Heart right ventricle (tissue), 16 donors: ENCODE results near the gene ZBTB25. TPM values are rescaled to one million over a fixed set of nuclear protein-coding genes. Genes with fewer than 3 reads are reported as not detected.

Source experiments
- ATAC-seq, 8 donors: fragments of 200-7000 bp; cut with Tn5 transposase; one replicate each; pipeline ENCODE4 v1.9.1; 2020; ENCODE audit warnings: mild to moderate bottlenecking in 8 of 8, moderate library complexity in 8 of 8, moderate number of reproducible peaks in 1 of 8
- DNase-seq, 2 donors: peaks; one replicate each; pipeline ENCODE4 v3.0.0-alpha.2; 2020
- H3K27ac ChIP-seq, 10 donors: fragments of 200-600 bp; sonication (generic) in 2 of 10; one replicate each; pipeline versions ENCODE4 v1.5.0 to v1.8.0; 2020 to 2022; ENCODE audit warnings: mild to moderate bottlenecking in 3 of 10
- H3K27me3 ChIP-seq, 7 donors: fragments of 200-600 bp; one replicate each; pipeline ENCODE4 v1.8.0; 2021 to 2022; ENCODE audit warnings: mild to moderate bottlenecking in 2 of 7
- H3K36me3 ChIP-seq, 9 donors: fragments of 200-600 bp; sonication (generic) in 1 of 9; one replicate each; pipeline versions ENCODE4 v1.5.0 to v1.8.0; 2020 to 2022; ENCODE audit warnings: mild to moderate bottlenecking in 2 of 9
- H3K4me1 ChIP-seq, 9 donors: fragments of 200-600 bp; sonication (generic) in 1 of 9; one replicate each; pipeline versions ENCODE4 v1.5.0 to v1.8.0; 2020 to 2022; ENCODE audit warnings: mild to moderate bottlenecking in 4 of 9
- H3K4me3 ChIP-seq, 10 donors: fragments of 200-600 bp; sonication (generic) in 2 of 10; one replicate each; pipeline versions ENCODE4 v1.5.0 to v1.8.0; 2020 to 2022; ENCODE audit warnings: mild to moderate bottlenecking in 7 of 10, moderate library complexity in 2 of 10
- H3K9me3 ChIP-seq, 11 donors: fragments of 200-600 bp in 10 of 11; sonication (generic) in 2 of 11; one replicate each; pipeline versions ENCODE4 v1.5.0 to v1.8.0; 2013 to 2022; ENCODE audit warnings: mild to moderate bottlenecking in 2 of 11, control low read depth in 1 of 11, moderate library complexity in 1 of 11
- CTCF ChIP-seq, 9 donors: fragments of 200-600 bp; sonication (generic) in 2 of 9; IDR thresholded peaks; one replicate each; pipeline versions ENCODE4 v1.5.0 to v1.8.0; 2021 to 2022; ENCODE audit warnings: antibody characterized with exemption in 9 of 9, mild to moderate bottlenecking in 5 of 9, moderate library complexity in 1 of 9
- WGBS, 2 donors: extraction: QIAGEN DNeasy Blood & Tissue Kit; methylation state at CpG; one replicate each; pipeline ENCODE4 v1.1.7; 2013; ENCODE audit warnings: inconsistent platforms in 1 of 2; 5-methylcytosine and 5-hydroxymethylcytosine counted together
- intact Hi-C, 10 donors: fragments of 100-400 bp; cut with DNase I; formaldehyde crosslinking; loops; one replicate each; pipeline versions ENCODE4 v1.11.1 to v1.14.2; 2022
- polyA plus RNA-seq, 2 donors: library from polyadenylated mRNA; stranded (reverse); fragments of 200-250 nt; gene quantifications; one replicate each; pipeline ENCODE4 v1.2.3, GENCODE V29; 2013
- total RNA-seq, 10 donors: library from RNA; stranded (reverse); fragmentation: NEBNext Ultra II Directional in 3 of 10; extraction: Animal tissue kit (Norgen Biotek cat#: 25700) in 3 of 10; gene quantifications; one replicate each; pipeline versions ENCODE4 v1.2.1 to v1.2.4, GENCODE V29; 2021 to 2023
- donor health status: Arrhythmogenic right ventricular cardiomyopathy.
- donor health status: ischemic (EF 13 %, LVEDD 7.1; RV severe dilation, severe dysfunction).
- donor health status: healthy with polysubstance abuse.
- donor health status: DM: no; HTN: yes; CAD: no.
- donor health status: DM: no; HTN: no; CAD: no.
- donor health status: ischemic (EF 25% LVEDD 6.9; RV normal size, moderate dysfunction).
- donor health status: ischemic (EF 25% LVEDD 5.7; RV mildly dilated, moderate dysfunction).
- donor health status: healthy.
- donor health status: DM: yes; HTN: yes; CAD: no.
- donor health status: Ischemic cardiomyopathy.
- donor health status: ischemic (EF 35%, LVEDD 5.7; RV mildly dilated, moderate dysfunction).
- donor health status: nonischemic (EF 11% LVEDD 7.7; RV severe dilation, severe dysfunction).
- donor health status: DM: yes; HTN: yes; CAD: no.
- donor health status: PGD.
- donor health status: ischemic (EF 29% LVEDD 5.4; RV normal size, mild dysfunction).
- donor health status: nonischemic (EF 23%, LVEDD 6.1; RV moderate dilation, normal function).

ZBTB25 gene
- total and polyA plus RNA-seq, 12 donors = 3.0 to 24.7 (median 20.3) TPM

GRCh38 chr14:64442300-64442988 lies 61.2 kb downstream of the ZBTB25 start:
- H3K27ac ChIP-seq = peak overlapping the region in 9 of 10 donors; percentile 27 to 63 (median 39)
- no peaks in the 10 kb centered on the region for H3K9me3 ChIP-seq
- peak in 7 of 8 donors; percentile 64 to 93 (median 80) for ATAC-seq
- no peak overlapping the region for H3K4me3 ChIP-seq
- H3K4me1 ChIP-seq = peaks cover 3 to 29% (median 16%) of the 10 kb centered on the region in 9 donors
- WGBS, 2 donors = 31 to 45% methylated on average over 17 of the region's 17 CpGs
- peak in 1 of 2 donors; percentile 21 for DNase-seq
- no peak for TF ChIP-seq CTCF (IDR thresholded peaks at IDR 0.05)
- intact Hi-C loops = no loop called here
- H3K27me3 ChIP-seq = no peaks in the 10 kb centered on the region
- peaks cover 0 to 92% (median 9%) of the 10 kb centered on the region in 9 donors for H3K36me3 ChIP-seq

- no peak for DNase-seq
- ATAC-seq = no peak
- Histone ChIP-seq H3K27me3 (no peaks in the 10 kb centered on the region), H3K27ac (no peak overlapping the region), H3K4me1 (peaks cover 3 to 21% (median 15%) of the 10 kb centered on the region in 9 donors), H3K4me3 (no peak overlapping the region), H3K36me3 (peaks cover 0 to 94% (median 10%) of the 10 kb centered on the region in 9 donors), H3K9me3 (no peaks in the 10 kb centered on the region)
- TF ChIP-seq CTCF (IDR thresholded peaks at IDR 0.05) = no peak
- 80 to 86% methylated on average over 3 of the region's 3 CpGs for WGBS, 2 donors
- intact Hi-C loops = no loop called here
These were observed 63.1 kb downstream of the ZBTB25 start for GRCh38 chr14:64440494-64440893.

GRCh38 chr14:64439141-64439540 lies 64.5 kb downstream of the ZBTB25 start:
- WGBS, 2 donors = 94 to 96% methylated on average over 6 of the region's 6 CpGs
- no peaks in the 10 kb centered on the region for H3K27me3 ChIP-seq
- ATAC-seq (no peak), DNase-seq (no peak)
- peaks cover 0 to 96% (median 14%) of the 10 kb centered on the region in 9 donors for H3K36me3 ChIP-seq
- H3K4me3 ChIP-seq = no peak overlapping the region
- intact Hi-C loops = loop anchor here in 2 of 10 donors (5.0 to 10.0 kb wide), 2 partner anchors 38 to 196 kb away; no protein-coding TSS in a partner anchor
- peaks cover 0 to 14% (median 10%) of the 10 kb centered on the region in 9 donors for H3K4me1 ChIP-seq
- H3K27ac ChIP-seq = no peak overlapping the region
- H3K9me3 ChIP-seq = no peaks in the 10 kb centered on the region
- TF ChIP-seq CTCF (IDR thresholded peaks at IDR 0.05) = no peak

GRCh38 chr14:64438181-64438841 lies 65.3 kb downstream of the ZBTB25 start:
- no peak overlapping the region for H3K27ac ChIP-seq
- peaks cover 0 to 14% (median 10%) of the 10 kb centered on the region in 9 donors for H3K4me1 ChIP-seq
- no peak for TF ChIP-seq CTCF (IDR thresholded peaks at IDR 0.05)
- intact Hi-C loops = loop anchor here in 2 of 10 donors (5.0 to 10.0 kb wide), 2 partner anchors 39 to 196 kb away; no protein-coding TSS in a partner anchor
- H3K9me3 ChIP-seq = no peaks in the 10 kb centered on the region
- H3K27me3 ChIP-seq = no peaks in the 10 kb centered on the region
- no peak for DNase-seq
- peaks cover 0 to 95% (median 15%) of the 10 kb centered on the region in 9 donors for H3K36me3 ChIP-seq
- no peak overlapping the region for H3K4me3 ChIP-seq
- no peak for ATAC-seq
- WGBS, 2 donors = 78 to 81% methylated on average over 3 of the region's 3 CpGs
